HG03457 (cell line): ENCODE data around the gene UTF1.
"Not testable (repeated sequence)": the region's sequence is repeated elsewhere in the genome, so short reads cannot be mapped to it uniquely, and the experiment has no call there.

ENCODE experiments used
- ATAC-seq: cut with Tn5 transposase; IDR thresholded peaks from one replicate; pipeline ENCODE4 v1.9.1; 2021; ENCODE audit warnings: moderate number of reproducible peaks; ENCODE audit not compliant: unreplicated experiment

Gene UTF1

DNA sequence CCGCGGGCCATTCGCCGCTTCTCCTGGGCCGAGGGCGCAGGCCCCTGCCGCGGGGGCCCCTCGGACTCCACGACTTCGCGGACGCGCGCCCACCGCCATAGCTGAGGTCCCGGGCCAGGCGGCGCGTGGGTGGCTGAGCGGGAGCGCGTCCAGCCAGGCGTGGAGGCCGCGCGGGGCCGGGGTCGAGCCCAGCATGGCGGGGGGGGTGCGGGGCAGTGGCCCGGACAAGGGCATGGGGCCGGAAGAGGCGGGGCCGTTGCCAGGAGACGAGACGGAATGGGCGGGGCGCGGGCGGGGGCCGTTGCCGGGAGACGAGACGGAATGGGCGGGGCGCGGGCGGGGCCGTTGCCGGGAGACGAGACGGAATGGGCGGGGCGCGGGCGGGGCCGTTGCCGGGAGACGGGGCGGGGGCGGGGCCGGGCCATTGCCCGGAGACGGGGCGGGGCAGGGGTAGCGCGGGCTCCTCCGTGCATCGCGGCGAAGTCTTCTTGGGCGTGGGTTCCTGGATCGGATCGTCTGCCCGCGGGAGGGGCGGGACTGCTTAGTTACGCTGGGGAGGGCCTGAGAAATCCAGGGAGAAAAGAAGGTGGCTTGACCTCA lies 31.8 kb downstream of the UTF1 start:
- peak; percentile 38 for ATAC-seq

GRCh38 chr10:133262696-133263095 lies 32.7 kb downstream of the UTF1 start:
- no peak for ATAC-seq

DNA sequence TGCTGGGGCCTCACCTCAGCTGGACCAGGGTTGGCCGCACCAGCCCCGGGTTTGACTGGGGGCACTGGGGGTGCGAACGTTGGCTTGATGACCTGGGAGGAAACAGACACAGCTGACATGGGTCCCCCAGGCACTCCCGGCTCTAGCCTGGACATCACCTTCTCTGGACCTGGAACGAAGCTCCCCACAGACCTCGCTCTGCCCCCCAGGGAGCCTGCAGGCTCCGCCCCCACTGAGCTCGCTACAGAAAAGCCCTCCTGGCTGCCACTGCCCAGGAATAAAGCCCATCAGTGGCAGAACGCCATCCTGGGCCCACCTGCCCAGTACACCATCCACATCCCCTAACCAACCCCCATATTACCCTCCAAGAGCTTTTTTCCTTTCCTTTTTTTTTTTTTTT lies 33.7 kb downstream of the UTF1 start:
- no peak for ATAC-seq

- no peak for ATAC-seq
These were observed 34.4 kb downstream of the UTF1 start for GRCh38 chr10:133264461-133264860.

GRCh38 chr10:133265052-133265451 lies 35.0 kb downstream of the UTF1 start:
- not testable (repeated sequence) for ATAC-seq

DNA sequence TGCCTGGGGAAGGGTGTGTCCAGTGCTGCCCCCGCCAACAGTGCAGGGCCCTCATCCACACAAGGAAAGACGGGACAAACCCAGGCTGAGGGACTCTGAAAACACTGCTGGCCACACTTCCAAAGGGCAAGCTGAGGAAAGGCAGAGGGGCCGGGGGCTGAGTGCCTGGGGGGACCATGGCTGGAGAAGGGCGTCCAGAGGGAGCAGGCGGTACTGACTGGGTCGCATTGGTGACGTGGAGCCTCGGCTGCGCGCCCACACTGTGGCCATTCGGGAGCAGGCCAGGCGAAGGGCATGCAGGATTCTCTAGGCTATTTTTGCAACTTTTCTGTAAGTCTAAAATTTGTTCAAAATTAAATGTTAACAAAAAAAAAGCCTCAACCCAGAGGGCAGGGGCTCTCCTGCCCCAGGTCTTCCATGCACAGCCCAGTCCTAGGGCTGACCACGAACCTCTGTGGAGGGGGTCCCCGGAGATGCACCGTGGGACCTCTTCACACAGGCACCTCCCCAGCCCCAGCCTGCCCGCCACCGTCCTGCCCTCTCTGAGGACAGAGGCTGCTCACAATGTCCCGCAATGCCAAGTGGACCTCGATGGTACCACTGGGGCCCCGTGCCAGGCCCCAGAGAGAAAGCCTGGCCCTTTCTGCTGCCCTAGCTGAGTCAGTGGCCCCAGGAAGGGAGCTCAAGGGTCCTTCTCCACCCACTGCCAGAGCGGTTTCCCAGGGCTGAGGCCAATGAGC lies 36.2 kb downstream of the UTF1 start:
- no peak for ATAC-seq

DNA sequence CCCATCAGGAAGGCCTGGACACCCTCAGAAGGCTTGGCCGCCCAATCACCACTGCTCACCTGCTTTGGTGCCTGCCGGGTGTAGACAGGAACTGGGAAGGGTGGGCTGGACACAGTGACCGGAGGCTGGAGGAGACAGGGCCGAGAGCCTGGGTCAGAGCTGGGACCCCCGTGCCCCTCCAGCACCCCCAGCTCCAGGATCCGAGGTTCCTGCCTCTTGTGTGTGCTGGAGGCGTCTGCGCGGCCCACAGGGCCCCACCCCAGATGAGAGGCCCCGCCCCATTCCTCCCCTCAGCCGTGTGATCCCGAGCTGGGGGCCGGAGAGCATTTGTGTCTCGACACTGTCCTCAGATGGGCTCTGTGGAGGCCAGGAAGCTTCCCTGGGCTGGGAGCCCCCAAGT lies 37.3 kb downstream of the UTF1 start:
- no peak for ATAC-seq

- no peak for ATAC-seq
These were observed 37.8 kb downstream of the UTF1 start for GRCh38 chr10:133267829-133268228.

GRCh38 chr10:133268532-133268931 lies 38.5 kb downstream of the UTF1 start:
- no peak for ATAC-seq

DNA sequence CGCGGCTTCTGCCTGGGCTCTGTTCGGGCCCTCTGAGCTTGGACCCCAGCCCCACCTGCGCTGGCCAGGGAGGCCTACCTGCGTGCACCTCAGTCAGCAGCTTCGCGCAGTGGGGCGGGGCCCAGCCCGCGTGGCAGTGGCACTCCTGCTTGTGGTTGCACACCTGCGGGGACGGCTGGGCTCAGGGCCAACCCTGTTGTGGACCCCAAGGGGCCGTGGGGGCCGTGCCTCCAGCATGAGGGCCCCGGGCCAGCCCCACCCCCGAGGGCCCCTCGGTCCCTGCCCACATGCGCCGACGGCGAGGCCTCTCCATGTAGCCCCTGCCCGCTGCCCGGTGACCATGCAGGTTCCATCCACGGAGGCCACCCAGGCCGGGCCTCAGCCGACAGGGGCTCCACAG lies 39.4 kb downstream of the UTF1 start:
- no peak for ATAC-seq

- ATAC-seq, result no peak
These were observed 40.2 kb downstream of the UTF1 start for GRCh38 chr10:133270204-133270603.

GRCh38 chr10:133270773-133271297 lies 40.8 kb downstream of the UTF1 start:
- no peak for ATAC-seq

- no peak for ATAC-seq
These were observed 41.7 kb downstream of the UTF1 start for GRCh38 chr10:133271521-133272300.

GRCh38 chr10:133272301-133272963 lies 42.4 kb downstream of the UTF1 start:
- no peak for ATAC-seq

DNA sequence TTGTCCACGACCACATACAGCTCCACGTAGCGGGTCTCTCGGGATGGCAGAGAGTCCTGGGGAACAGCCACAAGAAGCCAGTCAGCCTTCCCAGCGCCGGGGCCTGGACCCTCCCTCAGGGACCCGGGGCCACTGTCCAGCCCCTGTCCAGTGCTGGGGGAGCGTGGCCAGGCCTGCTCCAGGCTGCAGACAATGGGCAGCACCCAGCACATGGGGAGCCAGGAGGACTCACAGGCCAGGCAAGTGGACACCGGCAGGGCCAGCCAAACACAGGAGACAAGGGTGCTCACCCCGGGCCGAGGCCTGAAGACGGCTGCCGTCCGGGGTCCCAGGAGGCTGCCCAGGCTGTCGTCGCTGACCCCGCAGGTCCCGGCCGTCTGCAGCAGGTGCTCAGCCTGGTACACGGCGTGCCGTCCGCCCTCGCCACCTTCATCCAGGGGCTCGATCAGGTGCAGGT lies 43.0 kb downstream of the UTF1 start:
- ATAC-seq, result no peak

GRCh38 chr10:133273534-133274143 lies 43.6 kb downstream of the UTF1 start:
- no peak for ATAC-seq

- ATAC-seq, result peak; percentile 42
These were observed 45.0 kb downstream of the UTF1 start for GRCh38 chr10:133274751-133275683.

DNA sequence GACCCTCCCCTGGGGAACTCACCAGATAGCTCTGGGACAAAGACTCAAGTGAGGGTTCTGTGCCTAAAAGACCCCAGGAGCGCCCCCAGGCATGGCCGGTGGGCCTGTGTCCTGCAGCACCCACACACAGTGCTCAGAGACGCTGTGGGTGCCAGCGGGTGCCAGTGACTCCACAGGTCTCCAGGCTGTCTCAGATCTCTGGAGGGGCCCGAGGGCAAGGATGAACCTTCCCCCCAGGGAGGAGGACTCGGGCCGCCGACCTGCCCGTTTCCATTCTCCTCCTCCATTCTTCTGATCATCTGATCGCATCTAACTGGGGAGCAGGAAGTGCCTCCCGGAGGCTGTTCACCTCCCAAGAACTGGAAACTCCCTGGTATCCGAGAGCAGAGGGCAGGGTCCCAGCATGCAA lies 45.7 kb downstream of the UTF1 start:
- ATAC-seq, result peak; percentile 37

DNA sequence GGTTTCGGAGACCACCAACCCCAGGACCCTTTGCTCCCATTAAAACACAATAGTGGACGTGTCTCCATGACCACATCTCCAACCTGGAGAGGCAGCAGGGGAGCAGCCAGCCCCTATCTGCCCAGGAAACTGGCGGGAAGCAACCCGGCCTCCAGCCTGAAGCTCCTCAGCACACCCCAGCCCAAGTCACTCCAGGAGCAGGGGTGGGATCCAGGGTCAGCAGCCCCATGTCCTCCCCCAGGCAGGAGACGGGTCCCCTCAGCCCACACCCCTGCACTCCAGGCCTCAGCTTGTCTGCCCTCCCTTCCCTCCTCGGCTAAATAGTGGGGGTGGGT lies 46.0 kb downstream of the UTF1 start:
- ATAC-seq, result no peak
